WTC11 (cell line): ENCODE data around the gene NUMBL. TPM values are rescaled to one million over a fixed set of nuclear protein-coding genes. Genes with fewer than 3 reads are reported as not detected.

Source experiments
- ATF1 ChIP-seq: sonication (generic); formaldehyde crosslinking; IDR thresholded peaks from 2 replicates; pipeline ENCODE4 v1.8.1; 2023; ENCODE audit warnings: mild to moderate bottlenecking, moderate library complexity, missing genetic modification reagents
- CBFB ChIP-seq: sonication (generic); formaldehyde crosslinking; IDR thresholded peaks from 2 replicates; pipeline ENCODE4 v1.8.1; 2022; ENCODE audit warnings: mild to moderate bottlenecking, low read depth, missing genetic modification reagents
- ETV6 ChIP-seq: sonication (generic); formaldehyde crosslinking; IDR thresholded peaks from 2 replicates; pipeline ENCODE4 v1.8.1; 2022; ENCODE audit warnings: mild to moderate bottlenecking, missing genetic modification reagents
- FOXK1 ChIP-seq: sonication (generic); formaldehyde crosslinking; IDR thresholded peaks from 2 replicates; pipeline ENCODE4 v1.8.0; 2022; ENCODE audit warnings: mild to moderate bottlenecking, moderate library complexity, missing genetic modification reagents
- FOXP1 ChIP-seq: sonication (generic); formaldehyde crosslinking; IDR thresholded peaks from 2 replicates; pipeline ENCODE4 v1.8.0; 2022; ENCODE audit warnings: missing genetic modification reagents, mild to moderate bottlenecking, moderate library complexity, borderline replicate concordance
- HMGA2 ChIP-seq: fragments of 250-450 bp; sonication (Bioruptor Pico); IDR thresholded peaks from 2 replicates; pipeline ENCODE4 v1.4.0; 2021; ENCODE audit warnings: mild to moderate bottlenecking, moderate library complexity
- IRF2 ChIP-seq: sonication (generic); formaldehyde crosslinking; IDR thresholded peaks from 2 replicates; pipeline ENCODE4 v1.8.0; 2022; ENCODE audit warnings: low read depth, missing genetic modification reagents, borderline replicate concordance
- JAZF1 ChIP-seq: fragments of 250-450 bp; sonication (Bioruptor Pico); IDR thresholded peaks from 2 replicates; pipeline ENCODE4 v1.9.0; 2021; ENCODE audit warnings: moderate library complexity, mild to moderate bottlenecking, inconsistent platforms
- KAT7 ChIP-seq: sonication (generic); formaldehyde crosslinking; IDR thresholded peaks from 2 replicates; pipeline ENCODE4 v1.8.1; 2023; ENCODE audit warnings: missing genetic modification reagents, mild to moderate bottlenecking, borderline replicate concordance
- MYBL2 ChIP-seq: sonication (generic); formaldehyde crosslinking; IDR thresholded peaks from 2 replicates; pipeline ENCODE4 v1.8.1; 2023; ENCODE audit warnings: mild to moderate bottlenecking, moderate library complexity, missing genetic modification reagents
- NFYB ChIP-seq: sonication (generic); formaldehyde crosslinking; conservative IDR thresholded peaks from 2 replicates; pipeline ENCODE4 v1.8.0; 2022; ENCODE audit warnings: low read depth, missing genetic modification reagents
- NR2C2 ChIP-seq: sonication (generic); formaldehyde crosslinking; IDR thresholded peaks from 2 replicates; pipeline ENCODE4 v1.8.0; 2022; ENCODE audit warnings: mild to moderate bottlenecking, missing genetic modification reagents
- RELA ChIP-seq: sonication (generic); formaldehyde crosslinking; IDR thresholded peaks from 2 replicates; pipeline ENCODE4 v1.8.1; 2022; ENCODE audit warnings: missing genetic modification reagents, mild to moderate bottlenecking, borderline replicate concordance
- ZNF423 ChIP-seq: fragments of 250-450 bp; sonication (Bioruptor Pico); IDR thresholded peaks from 2 replicates; pipeline ENCODE4 v2.1.2; 2022; ENCODE audit warnings: mild to moderate bottlenecking, moderate library complexity
- total RNA-seq: library from RNA; stranded (reverse); gene quantifications from 3 replicates; pipeline ENCODE4 v1.2.3, GENCODE V29; 2021
- TF ChIP-seq, protein P1 (sequence below): fragments of 250-450 bp; sonication (Bioruptor Pico); conservative IDR thresholded peaks from 2 replicates; pipeline ENCODE4 v1.9.0; 2021; ENCODE audit warnings: mild to moderate bottlenecking
- TF ChIP-seq, protein P2 (sequence below): sonication (generic); formaldehyde crosslinking; IDR thresholded peaks from 2 replicates; pipeline ENCODE4 v1.8.1; 2023; ENCODE audit warnings: mild to moderate bottlenecking, moderate library complexity, missing genetic modification reagents
- TF ChIP-seq, protein P3 (sequence below): sonication (generic); formaldehyde crosslinking; IDR thresholded peaks from 2 replicates; pipeline ENCODE4 v1.8.1; 2023; ENCODE audit warnings: mild to moderate bottlenecking, missing genetic modification reagents, moderate library complexity
- TF ChIP-seq, protein P4 (sequence below): sonication (generic); formaldehyde crosslinking; IDR thresholded peaks from 2 replicates; pipeline ENCODE4 v1.8.0; 2022; ENCODE audit warnings: missing genetic modification reagents
- TF ChIP-seq, protein P5 (sequence below): fragments of 250-450 bp; sonication (Bioruptor Pico); IDR thresholded peaks from 2 replicates; pipeline ENCODE4 v1.9.0; 2021; ENCODE audit warnings: mild to moderate bottlenecking
- TF ChIP-seq, protein P6 (sequence below): sonication (generic); formaldehyde crosslinking; IDR thresholded peaks from 2 replicates; pipeline ENCODE4 v1.8.1; 2022; ENCODE audit warnings: missing genetic modification reagents, borderline replicate concordance
- TF ChIP-seq, protein P7 (sequence below): sonication (generic); formaldehyde crosslinking; IDR thresholded peaks from 2 replicates; pipeline ENCODE4 v1.8.0; 2022; ENCODE audit warnings: mild to moderate bottlenecking, missing genetic modification reagents
- TF ChIP-seq, protein P8 (sequence below): sonication (generic); formaldehyde crosslinking; IDR thresholded peaks from 2 replicates; pipeline ENCODE4 v1.8.1; 2022; ENCODE audit warnings: mild to moderate bottlenecking, moderate library complexity, missing genetic modification reagents

NUMBL gene
- total RNA-seq, 1 experiment from 2014 or later = 30.3 TPM

DNA sequence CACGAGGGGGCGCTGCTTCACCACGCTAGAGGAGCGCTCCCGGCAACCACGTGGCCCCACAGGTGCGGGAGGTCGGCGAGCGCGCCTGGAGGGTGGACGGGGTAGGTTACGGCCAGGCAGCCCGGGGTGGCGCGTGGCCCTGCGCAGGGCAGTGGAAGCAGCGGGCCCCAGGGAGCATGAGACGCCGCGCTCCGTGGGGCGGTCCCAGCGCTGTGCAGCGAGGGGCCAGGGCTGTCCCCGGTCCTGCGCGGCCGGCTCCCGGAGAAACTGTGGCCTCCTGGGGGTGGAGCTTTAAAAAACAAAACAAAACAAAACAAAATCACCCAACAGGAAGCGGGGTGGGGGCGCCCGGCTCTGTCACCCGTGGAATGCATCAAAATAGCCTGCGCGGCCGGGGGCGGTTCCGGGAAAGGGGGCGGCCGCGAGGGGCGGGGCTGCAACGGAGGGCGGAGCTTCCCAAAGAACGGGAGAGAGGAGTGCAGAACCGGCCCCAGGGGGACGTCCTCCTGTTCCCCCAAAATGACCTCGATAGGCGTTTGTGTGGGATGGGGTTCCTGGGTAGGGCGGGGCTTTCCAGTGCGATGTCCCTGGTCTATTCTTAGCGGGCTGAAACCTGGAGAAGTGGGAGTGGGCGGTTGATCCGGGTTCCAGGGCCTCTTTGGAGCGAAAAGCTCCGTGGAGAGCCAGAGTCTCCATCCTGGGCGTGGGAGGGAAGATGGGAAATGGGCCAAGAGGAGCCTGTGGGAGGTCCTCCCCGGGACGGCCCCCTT is 27.3 kb downstream of the NUMBL start (continued):
- TF ChIP-seq, protein P1, sequence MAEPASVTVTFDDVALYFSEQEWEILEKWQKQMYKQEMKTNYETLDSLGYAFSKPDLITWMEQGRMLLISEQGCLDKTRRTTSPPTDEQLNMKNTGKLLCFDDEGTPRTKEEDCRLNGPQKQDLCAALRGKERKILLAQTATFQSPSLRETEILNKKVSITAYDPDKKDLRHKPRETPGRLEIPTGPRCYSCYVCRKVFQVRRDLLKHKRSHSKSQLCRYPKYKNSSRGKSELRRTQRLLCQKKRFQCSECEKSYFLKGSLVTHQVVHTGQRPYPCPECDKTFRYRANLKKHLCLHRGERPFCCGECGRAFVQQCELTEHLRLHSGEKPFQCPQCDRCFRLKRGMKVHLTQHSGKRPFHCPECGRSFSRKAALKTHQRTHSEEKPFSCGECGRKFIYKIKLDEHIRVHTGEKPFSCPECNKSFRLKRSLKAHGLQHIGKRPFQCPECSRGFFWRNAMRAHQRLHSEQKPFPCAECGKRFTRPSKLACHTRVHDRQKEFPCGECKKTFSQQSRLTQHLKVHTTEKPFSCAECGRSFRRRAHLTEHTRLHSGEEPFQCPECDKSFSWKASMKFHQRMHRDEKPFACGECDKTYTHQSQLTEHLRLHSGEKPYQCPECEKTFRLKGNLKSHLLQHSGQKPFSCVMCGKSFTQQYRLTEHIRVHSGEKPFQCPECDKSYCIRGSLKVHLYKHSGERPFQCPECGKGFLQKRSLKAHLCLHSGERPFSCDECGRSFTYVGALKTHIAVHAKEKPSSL (CRISPR knock-in tag) = no peak
- TF ChIP-seq MYBL2 = peak; percentile 81; the same call in 1 of the 2 replicates
- TF ChIP-seq CBFB (CRISPR knock-in tag) = peak; percentile 77; the same call in 1 of the 2 replicates
- 0 out of 2 replicates have a peak, but pooled peaks have one; percentile 33 for TF ChIP-seq RELA (CRISPR knock-in tag)
- TF ChIP-seq, protein P2, sequence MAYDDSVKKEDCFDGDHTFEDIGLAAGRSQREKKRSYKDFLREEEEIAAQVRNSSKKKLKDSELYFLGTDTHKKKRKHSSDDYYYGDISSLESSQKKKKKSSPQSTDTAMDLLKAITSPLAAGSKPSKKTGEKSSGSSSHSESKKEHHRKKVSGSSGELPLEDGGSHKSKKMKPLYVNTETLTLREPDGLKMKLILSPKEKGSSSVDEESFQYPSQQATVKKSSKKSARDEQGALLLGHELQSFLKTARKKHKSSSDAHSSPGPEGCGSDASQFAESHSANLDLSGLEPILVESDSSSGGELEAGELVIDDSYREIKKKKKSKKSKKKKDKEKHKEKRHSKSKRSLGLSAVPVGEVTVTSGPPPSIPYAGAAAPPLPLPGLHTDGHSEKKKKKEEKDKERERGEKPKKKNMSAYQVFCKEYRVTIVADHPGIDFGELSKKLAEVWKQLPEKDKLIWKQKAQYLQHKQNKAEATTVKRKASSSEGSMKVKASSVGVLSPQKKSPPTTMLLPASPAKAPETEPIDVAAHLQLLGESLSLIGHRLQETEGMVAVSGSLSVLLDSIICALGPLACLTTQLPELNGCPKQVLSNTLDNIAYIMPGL (CRISPR knock-in tag) = peak; percentile 99
- TF ChIP-seq FOXK1 (CRISPR knock-in tag) = peak; percentile 75; the same call in 1 of the 2 replicates
- TF ChIP-seq NR2C2 = no peak
- TF ChIP-seq, protein P3, sequence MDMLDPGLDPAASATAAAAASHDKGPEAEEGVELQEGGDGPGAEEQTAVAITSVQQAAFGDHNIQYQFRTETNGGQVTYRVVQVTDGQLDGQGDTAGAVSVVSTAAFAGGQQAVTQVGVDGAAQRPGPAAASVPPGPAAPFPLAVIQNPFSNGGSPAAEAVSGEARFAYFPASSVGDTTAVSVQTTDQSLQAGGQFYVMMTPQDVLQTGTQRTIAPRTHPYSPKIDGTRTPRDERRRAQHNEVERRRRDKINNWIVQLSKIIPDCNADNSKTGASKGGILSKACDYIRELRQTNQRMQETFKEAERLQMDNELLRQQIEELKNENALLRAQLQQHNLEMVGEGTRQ = peak; percentile 95
- TF ChIP-seq JAZF1 (CRISPR knock-in tag) = no peak
- TF ChIP-seq NFYB (CRISPR knock-in tag) = no peak
- TF ChIP-seq FOXP1 (CRISPR knock-in tag) = peak; percentile 78; the same call in 1 of the 2 replicates
- no peak for TF ChIP-seq HMGA2 (CRISPR knock-in tag)
- peak; percentile 75; the same call in 1 of the 2 replicates for TF ChIP-seq ATF1 (CRISPR knock-in tag)
- peak; percentile 73; the same call in 1 of the 2 replicates for TF ChIP-seq ETV6 (CRISPR knock-in tag)
- no peak for TF ChIP-seq KAT7 (CRISPR knock-in tag)
- TF ChIP-seq, protein P4, sequence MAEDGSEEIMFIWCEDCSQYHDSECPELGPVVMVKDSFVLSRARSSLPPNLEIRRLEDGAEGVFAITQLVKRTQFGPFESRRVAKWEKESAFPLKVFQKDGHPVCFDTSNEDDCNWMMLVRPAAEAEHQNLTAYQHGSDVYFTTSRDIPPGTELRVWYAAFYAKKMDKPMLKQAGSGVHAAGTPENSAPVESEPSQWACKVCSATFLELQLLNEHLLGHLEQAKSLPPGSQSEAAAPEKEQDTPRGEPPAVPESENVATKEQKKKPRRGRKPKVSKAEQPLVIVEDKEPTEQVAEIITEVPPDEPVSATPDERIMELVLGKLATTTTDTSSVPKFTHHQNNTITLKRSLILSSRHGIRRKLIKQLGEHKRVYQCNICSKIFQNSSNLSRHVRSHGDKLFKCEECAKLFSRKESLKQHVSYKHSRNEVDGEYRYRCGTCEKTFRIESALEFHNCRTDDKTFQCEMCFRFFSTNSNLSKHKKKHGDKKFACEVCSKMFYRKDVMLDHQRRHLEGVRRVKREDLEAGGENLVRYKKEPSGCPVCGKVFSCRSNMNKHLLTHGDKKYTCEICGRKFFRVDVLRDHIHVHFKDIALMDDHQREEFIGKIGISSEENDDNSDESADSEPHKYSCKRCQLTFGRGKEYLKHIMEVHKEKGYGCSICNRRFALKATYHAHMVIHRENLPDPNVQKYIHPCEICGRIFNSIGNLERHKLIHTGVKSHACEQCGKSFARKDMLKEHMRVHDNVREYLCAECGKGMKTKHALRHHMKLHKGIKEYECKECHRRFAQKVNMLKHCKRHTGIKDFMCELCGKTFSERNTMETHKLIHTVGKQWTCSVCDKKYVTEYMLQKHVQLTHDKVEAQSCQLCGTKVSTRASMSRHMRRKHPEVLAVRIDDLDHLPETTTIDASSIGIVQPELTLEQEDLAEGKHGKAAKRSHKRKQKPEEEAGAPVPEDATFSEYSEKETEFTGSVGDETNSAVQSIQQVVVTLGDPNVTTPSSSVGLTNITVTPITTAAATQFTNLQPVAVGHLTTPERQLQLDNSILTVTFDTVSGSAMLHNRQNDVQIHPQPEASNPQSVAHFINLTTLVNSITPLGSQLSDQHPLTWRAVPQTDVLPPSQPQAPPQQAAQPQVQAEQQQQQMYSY = peak; percentile 52; the same call in 1 of the 2 replicates
- TF ChIP-seq ZNF423 (CRISPR knock-in tag) = no peak
- TF ChIP-seq, protein P5, sequence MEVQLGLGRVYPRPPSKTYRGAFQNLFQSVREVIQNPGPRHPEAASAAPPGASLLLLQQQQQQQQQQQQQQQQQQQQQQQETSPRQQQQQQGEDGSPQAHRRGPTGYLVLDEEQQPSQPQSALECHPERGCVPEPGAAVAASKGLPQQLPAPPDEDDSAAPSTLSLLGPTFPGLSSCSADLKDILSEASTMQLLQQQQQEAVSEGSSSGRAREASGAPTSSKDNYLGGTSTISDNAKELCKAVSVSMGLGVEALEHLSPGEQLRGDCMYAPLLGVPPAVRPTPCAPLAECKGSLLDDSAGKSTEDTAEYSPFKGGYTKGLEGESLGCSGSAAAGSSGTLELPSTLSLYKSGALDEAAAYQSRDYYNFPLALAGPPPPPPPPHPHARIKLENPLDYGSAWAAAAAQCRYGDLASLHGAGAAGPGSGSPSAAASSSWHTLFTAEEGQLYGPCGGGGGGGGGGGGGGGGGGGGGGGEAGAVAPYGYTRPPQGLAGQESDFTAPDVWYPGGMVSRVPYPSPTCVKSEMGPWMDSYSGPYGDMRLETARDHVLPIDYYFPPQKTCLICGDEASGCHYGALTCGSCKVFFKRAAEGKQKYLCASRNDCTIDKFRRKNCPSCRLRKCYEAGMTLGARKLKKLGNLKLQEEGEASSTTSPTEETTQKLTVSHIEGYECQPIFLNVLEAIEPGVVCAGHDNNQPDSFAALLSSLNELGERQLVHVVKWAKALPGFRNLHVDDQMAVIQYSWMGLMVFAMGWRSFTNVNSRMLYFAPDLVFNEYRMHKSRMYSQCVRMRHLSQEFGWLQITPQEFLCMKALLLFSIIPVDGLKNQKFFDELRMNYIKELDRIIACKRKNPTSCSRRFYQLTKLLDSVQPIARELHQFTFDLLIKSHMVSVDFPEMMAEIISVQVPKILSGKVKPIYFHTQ = no peak
- TF ChIP-seq, protein P6, sequence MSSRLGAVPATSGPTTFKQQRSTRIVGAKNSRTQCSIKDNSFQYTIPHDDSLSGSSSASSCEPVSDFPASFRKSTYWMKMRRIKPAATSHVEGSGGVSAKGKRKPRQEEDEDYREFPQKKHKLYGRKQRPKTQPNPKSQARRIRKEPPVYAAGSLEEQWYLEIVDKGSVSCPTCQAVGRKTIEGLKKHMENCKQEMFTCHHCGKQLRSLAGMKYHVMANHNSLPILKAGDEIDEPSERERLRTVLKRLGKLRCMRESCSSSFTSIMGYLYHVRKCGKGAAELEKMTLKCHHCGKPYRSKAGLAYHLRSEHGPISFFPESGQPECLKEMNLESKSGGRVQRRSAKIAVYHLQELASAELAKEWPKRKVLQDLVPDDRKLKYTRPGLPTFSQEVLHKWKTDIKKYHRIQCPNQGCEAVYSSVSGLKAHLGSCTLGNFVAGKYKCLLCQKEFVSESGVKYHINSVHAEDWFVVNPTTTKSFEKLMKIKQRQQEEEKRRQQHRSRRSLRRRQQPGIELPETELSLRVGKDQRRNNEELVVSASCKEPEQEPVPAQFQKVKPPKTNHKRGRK (CRISPR knock-in tag) = no peak
- TF ChIP-seq, protein P7, sequence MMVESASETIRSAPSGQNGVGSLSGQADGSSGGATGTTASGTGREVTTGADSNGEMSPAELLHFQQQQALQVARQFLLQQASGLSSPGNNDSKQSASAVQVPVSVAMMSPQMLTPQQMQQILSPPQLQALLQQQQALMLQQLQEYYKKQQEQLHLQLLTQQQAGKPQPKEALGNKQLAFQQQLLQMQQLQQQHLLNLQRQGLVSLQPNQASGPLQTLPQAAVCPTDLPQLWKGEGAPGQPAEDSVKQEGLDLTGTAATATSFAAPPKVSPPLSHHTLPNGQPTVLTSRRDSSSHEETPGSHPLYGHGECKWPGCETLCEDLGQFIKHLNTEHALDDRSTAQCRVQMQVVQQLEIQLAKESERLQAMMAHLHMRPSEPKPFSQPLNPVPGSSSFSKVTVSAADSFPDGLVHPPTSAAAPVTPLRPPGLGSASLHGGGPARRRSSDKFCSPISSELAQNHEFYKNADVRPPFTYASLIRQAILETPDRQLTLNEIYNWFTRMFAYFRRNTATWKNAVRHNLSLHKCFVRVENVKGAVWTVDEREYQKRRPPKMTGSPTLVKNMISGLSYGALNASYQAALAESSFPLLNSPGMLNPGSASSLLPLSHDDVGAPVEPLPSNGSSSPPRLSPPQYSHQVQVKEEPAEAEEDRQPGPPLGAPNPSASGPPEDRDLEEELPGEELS = peak; percentile 67
- TF ChIP-seq, protein P8, sequence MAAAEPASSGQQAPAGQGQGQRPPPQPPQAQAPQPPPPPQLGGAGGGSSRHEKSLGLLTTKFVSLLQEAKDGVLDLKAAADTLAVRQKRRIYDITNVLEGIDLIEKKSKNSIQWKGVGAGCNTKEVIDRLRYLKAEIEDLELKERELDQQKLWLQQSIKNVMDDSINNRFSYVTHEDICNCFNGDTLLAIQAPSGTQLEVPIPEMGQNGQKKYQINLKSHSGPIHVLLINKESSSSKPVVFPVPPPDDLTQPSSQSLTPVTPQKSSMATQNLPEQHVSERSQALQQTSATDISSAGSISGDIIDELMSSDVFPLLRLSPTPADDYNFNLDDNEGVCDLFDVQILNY (CRISPR knock-in tag) = peak; percentile 82
- no peak for TF ChIP-seq IRF2 (CRISPR knock-in tag)
